ENCODE results near the gene ARMC8. TPM values are rescaled to one million over a fixed set of nuclear protein-coding genes. Genes with fewer than 3 reads are reported as not detected.

Gene ARMC8
- total and polyA plus RNA-seq, 2 donors = 29.2 to 39.6 TPM

DNA sequence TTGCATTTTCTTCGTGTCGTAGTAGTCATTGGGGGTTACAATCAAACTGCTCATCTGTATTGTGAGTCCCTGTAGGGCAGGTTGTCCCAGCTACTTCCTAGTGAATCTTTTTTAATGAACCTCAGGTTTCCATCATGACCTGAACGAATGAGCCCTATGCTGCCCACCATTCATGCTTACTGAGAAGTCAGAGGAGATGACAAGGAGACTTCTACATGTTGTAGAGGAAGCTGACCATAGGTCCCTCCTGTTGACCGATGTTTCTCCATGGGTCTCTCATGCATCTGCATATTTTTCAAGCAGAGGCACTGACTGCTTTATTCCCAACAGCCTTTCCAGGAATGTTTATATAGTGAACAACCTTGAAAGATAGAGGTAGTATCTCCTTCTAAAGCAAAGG, 147.5 kb downstream of the ARMC8 start:
- Histone ChIP-seq H3K27me3 (ENCODE audit: control insufficient read depth in 2 of 2, insufficient read depth in 1 of 2, low read length in 1 of 2) (no peaks in the 10 kb centered on the region), H3K36me3 (ENCODE audit: control insufficient read depth in 2 of 2, insufficient read depth in 2 of 2, low read length in 1 of 2) (no peaks in the 10 kb centered on the region), H3K4me1 (ENCODE audit: control insufficient read depth in 2 of 2, insufficient read depth in 2 of 2, low read length in 2 of 2) (peaks cover 0 to 2% of the 10 kb centered on the region in 2 donors), H3K4me3 (ENCODE audit: low read length in 2 of 2) (no peak overlapping the region), H3K27ac (ENCODE audit: low read depth in 1 of 2, low read length in 1 of 2) (no peak overlapping the region), H3K9me3 (ENCODE audit: control insufficient read depth in 2 of 2, insufficient read depth in 1 of 2, low read length in 1 of 2) (no peaks in the 10 kb centered on the region)
- WGBS = 94% methylated on average over 4 of the region's 4 CpGs
- DNase-seq (ENCODE audit: low read depth in 6 of 9, low spot score in 9 of 9) = no peak

DNA sequence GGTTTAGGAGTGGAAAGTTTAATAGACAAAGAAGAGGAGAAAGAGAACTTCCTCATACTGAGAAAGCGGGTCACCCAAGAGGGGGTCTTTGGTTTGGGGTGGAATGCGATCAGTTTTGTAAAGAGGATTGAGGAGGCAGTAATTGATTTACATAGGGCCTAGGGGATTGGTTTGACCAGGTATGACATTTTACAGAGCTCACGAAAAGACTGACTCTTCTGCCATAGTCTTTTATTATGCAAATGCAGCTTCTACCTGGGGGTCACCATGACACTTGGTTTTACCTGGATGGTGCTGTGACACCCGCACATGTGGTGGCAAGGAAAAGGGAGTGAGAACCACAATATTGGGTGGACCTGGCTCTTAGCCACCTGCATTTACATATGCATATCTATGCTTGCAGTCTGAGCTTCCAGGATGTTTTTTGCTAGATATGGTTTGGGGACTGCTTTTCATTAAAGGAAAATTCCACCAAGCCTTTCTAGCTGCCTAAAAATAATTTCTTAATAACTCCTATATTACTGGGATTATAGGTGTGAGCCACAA, 149.4 kb downstream of the ARMC8 start:
- no peak overlapping the region for H3K27ac ChIP-seq (ENCODE audit: low read depth in 1 of 2, low read length in 1 of 2)
- H3K4me3 ChIP-seq (ENCODE audit: low read length in 2 of 2) = no peak overlapping the region

DNA sequence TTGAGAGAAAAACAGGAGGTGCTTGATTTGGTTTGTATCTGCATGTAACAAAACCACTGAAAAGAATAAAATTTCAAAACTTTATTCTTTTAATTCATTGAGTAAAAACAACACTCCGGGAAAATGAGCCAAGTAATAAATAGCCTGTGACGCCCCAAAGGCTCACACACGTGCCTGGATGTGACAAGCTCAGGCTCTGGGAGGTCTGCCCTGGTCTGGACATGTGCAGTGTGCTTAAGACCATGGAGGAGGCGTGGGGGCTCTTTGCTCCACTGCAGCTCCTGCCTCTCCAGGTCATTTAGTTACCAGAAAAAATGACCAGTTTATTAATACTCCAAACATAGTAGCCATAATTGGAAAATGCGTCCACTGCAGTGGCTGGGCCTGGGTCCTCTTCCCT, 151.1 kb downstream of the ARMC8 start:
- H3K4me1 ChIP-seq (ENCODE audit: control insufficient read depth in 2 of 2, insufficient read depth in 2 of 2, low read length in 2 of 2) = no peaks in the 10 kb centered on the region
- no peak overlapping the region for H3K4me3 ChIP-seq (ENCODE audit: low read length in 2 of 2)
- H3K27me3 ChIP-seq (ENCODE audit: control insufficient read depth in 2 of 2, insufficient read depth in 1 of 2, low read length in 1 of 2) = peaks cover 0 to 2% of the 10 kb centered on the region in 2 donors
- no peak overlapping the region for H3K27ac ChIP-seq (ENCODE audit: low read depth in 1 of 2, low read length in 1 of 2)
- no peak for DNase-seq (ENCODE audit: low read depth in 6 of 9, low spot score in 9 of 9)
- H3K9me3 ChIP-seq (ENCODE audit: control insufficient read depth in 2 of 2, insufficient read depth in 1 of 2, low read length in 1 of 2) = no peaks in the 10 kb centered on the region
- 74% methylated on average over 5 of the region's 5 CpGs for WGBS
- H3K36me3 ChIP-seq (ENCODE audit: control insufficient read depth in 2 of 2, insufficient read depth in 2 of 2, low read length in 1 of 2) = no peaks in the 10 kb centered on the region

More for the DNA sequence above, 149.4 kb downstream of the ARMC8 start:
- Histone ChIP-seq H3K9me3 (ENCODE audit: control insufficient read depth in 2 of 2, insufficient read depth in 1 of 2, low read length in 1 of 2) (no peaks in the 10 kb centered on the region), H3K4me1 (ENCODE audit: control insufficient read depth in 2 of 2, insufficient read depth in 2 of 2, low read length in 2 of 2) (no peaks in the 10 kb centered on the region), H3K36me3 (ENCODE audit: control insufficient read depth in 2 of 2, insufficient read depth in 2 of 2, low read length in 1 of 2) (no peaks in the 10 kb centered on the region), H3K27me3 (ENCODE audit: control insufficient read depth in 2 of 2, insufficient read depth in 1 of 2, low read length in 1 of 2) (no peaks in the 10 kb centered on the region)
- DNase-seq (ENCODE audit: low read depth in 6 of 9, low spot score in 9 of 9) = no peak
- 95% methylated on average over 4 of the region's 4 CpGs for WGBS

DNA sequence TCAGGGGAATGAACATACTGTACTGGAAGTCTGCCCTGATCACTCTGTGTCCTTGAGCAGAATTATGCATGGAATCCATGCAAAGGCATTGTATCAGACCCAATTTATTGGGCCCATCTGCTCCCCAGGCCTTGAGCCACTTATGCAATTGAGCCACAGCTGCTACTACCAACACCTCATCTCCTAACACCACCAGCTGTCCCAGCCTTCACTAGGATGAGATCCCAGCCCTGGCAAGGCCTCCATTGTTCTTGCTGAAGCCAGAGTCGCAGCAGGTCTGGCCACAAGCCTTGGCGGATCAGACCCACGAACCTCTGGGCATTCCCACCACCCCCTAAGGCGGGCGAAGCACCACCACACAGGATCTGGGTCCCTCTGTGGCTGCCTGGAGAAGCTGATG, 151.7 kb downstream of the ARMC8 start:
- H3K9me3 ChIP-seq (ENCODE audit: control insufficient read depth in 2 of 2, insufficient read depth in 1 of 2, low read length in 1 of 2) = no peaks in the 10 kb centered on the region
- no peak overlapping the region for H3K4me3 ChIP-seq (ENCODE audit: low read length in 2 of 2)
- peaks cover 0 to 2% of the 10 kb centered on the region in 2 donors for H3K27me3 ChIP-seq (ENCODE audit: control insufficient read depth in 2 of 2, insufficient read depth in 1 of 2, low read length in 1 of 2)
- no peaks in the 10 kb centered on the region for H3K36me3 ChIP-seq (ENCODE audit: control insufficient read depth in 2 of 2, insufficient read depth in 2 of 2, low read length in 1 of 2)
- 97% methylated on average over 5 of the region's 5 CpGs for WGBS
- no peak for DNase-seq (ENCODE audit: low read depth in 6 of 9, low spot score in 9 of 9)
- H3K27ac ChIP-seq (ENCODE audit: low read depth in 1 of 2, low read length in 1 of 2) = no peak overlapping the region
- no peaks in the 10 kb centered on the region for H3K4me1 ChIP-seq (ENCODE audit: control insufficient read depth in 2 of 2, insufficient read depth in 2 of 2, low read length in 2 of 2)

DNA sequence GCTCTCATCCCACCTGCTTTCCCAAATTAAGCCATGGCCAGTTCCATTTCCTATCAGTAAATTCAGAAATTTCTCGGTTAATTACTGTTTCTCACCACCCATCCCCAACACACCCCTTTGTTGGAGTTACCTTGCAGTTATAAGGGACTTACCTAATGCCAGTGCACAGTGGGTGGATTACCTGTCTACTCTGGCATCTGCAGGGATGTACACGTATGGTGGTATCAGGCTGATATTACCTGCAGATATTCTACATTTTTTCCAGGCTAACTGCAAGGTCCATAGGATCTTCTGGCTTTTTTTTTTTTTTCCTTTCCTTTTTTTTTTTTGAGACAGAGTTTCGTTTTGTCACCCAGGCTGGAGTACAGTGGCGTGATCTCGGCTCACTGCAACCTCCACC, 153.4 kb downstream of the ARMC8 start:
- 96% methylated on average over 5 of the region's 5 CpGs for WGBS
- H3K27me3 ChIP-seq (ENCODE audit: control insufficient read depth in 2 of 2, insufficient read depth in 1 of 2, low read length in 1 of 2) = peaks cover 0 to 4% of the 10 kb centered on the region in 2 donors
- no peaks in the 10 kb centered on the region for H3K9me3 ChIP-seq (ENCODE audit: control insufficient read depth in 2 of 2, insufficient read depth in 1 of 2, low read length in 1 of 2)
- no peak overlapping the region for H3K27ac ChIP-seq (ENCODE audit: low read depth in 1 of 2, low read length in 1 of 2)
- no peak overlapping the region for H3K4me3 ChIP-seq (ENCODE audit: low read length in 2 of 2)
- DNase-seq (ENCODE audit: low read depth in 6 of 9, low spot score in 9 of 9) = no peak
- no peaks in the 10 kb centered on the region for H3K36me3 ChIP-seq (ENCODE audit: control insufficient read depth in 2 of 2, insufficient read depth in 2 of 2, low read length in 1 of 2)
- no peaks in the 10 kb centered on the region for H3K4me1 ChIP-seq (ENCODE audit: control insufficient read depth in 2 of 2, insufficient read depth in 2 of 2, low read length in 2 of 2)

DNA sequence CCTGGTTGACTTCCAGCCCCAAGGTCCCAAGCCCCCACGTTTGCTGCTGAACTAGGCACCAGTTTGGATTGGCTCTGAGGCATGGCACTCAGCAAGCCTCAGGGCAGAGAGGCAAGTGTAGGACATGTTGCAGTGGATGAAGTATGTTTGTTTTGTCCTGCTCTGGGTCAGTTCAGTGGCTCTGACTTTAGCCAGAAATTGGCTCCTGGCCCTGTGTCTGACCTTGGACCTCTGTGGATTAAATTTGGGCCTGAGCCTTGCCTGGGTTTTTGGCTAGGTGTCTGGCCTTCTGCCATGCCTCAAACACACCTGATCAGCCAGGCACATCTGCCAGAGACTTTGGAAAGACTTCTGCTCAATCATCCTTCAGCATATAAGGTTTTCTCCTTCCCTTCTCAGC, 157.7 kb downstream of the ARMC8 start:
- DNase-seq (ENCODE audit: low read depth in 6 of 9, low spot score in 9 of 9) = no peak

More for the DNA sequence above, 157.7 kb downstream of the ARMC8 start:
- Histone ChIP-seq H3K4me1 (ENCODE audit: control insufficient read depth in 2 of 2, insufficient read depth in 2 of 2, low read length in 2 of 2) (no peaks in the 10 kb centered on the region), H3K27ac (ENCODE audit: low read depth in 1 of 2, low read length in 1 of 2) (no peak overlapping the region), H3K27me3 (ENCODE audit: control insufficient read depth in 2 of 2, insufficient read depth in 1 of 2, low read length in 1 of 2) (peaks cover 30 to 44% of the 10 kb centered on the region in 2 donors), H3K36me3 (ENCODE audit: control insufficient read depth in 2 of 2, insufficient read depth in 2 of 2, low read length in 1 of 2) (no peaks in the 10 kb centered on the region), H3K4me3 (ENCODE audit: low read length in 2 of 2) (no peak overlapping the region), H3K9me3 (ENCODE audit: control insufficient read depth in 2 of 2, insufficient read depth in 1 of 2, low read length in 1 of 2) (no peaks in the 10 kb centered on the region)
- WGBS = 86% methylated on average over 1 of the region's 1 CpG

Other genes with a start within 250 kb of the ARMC8 start
- gene CLDN18, start 177.1 kb upstream of the ARMC8 start, total RNA-seq = 0.28 TPM
- gene CLDN18, start 177.1 kb upstream of the ARMC8 start, polyA plus RNA-seq = 0.62 TPM
- 1.1 TPM for gene DZIP1L, start 71.7 kb upstream of the ARMC8 start, total RNA-seq
- 1.5 TPM for gene DZIP1L, start 71.7 kb upstream of the ARMC8 start, polyA plus RNA-seq
- 0.05 TPM for gene A4GNT, start 54.9 kb upstream of the ARMC8 start, total RNA-seq
- not detected for gene A4GNT, start 54.9 kb upstream of the ARMC8 start, polyA plus RNA-seq
- gene DBR1, start 12.4 kb upstream of the ARMC8 start, total RNA-seq = 16.4 TPM
- gene DBR1, start 12.4 kb upstream of the ARMC8 start, polyA plus RNA-seq = 12.7 TPM
- gene NME9, start 142.6 kb downstream of the ARMC8 start, total RNA-seq = 0.42 TPM
- 1.5 TPM for gene NME9, start 142.6 kb downstream of the ARMC8 start, polyA plus RNA-seq
- gene MRAS, start 161.3 kb downstream of the ARMC8 start, total RNA-seq = 4.7 TPM
- gene MRAS, start 161.3 kb downstream of the ARMC8 start, polyA plus RNA-seq = 11.7 TPM
- 0.09 TPM for gene ESYT3, start 247.3 kb downstream of the ARMC8 start, total RNA-seq
- 0.27 TPM for gene ESYT3, start 247.3 kb downstream of the ARMC8 start, polyA plus RNA-seq

Data from thymus (tissue), 11 donors.